Measurements from ENCODE around the gene KDM4C. TPM values are rescaled to one million over a fixed set of nuclear protein-coding genes. Genes with fewer than 3 reads are reported as not detected.

KDM4C gene
- total RNA-seq, 4 donors from 2014 or later = 32.3 to 41.4 (median 35.3) TPM

GRCh38 chr9:6897898-6898302, 140.1 kb downstream of the KDM4C start:
- intact Hi-C loops (cut with DNase I; ENCODE audit: low total_unique reads) = no loop called here
- H3K4me3 ChIP-seq (ENCODE audit: low read depth, poor library complexity, severe bottlenecking) = no peak overlapping the region
- TF ChIP-seq CTCF (IDR thresholded peaks at IDR 0.05) (no peak), POLR2A (IDR thresholded peaks at IDR 0.05) (no peak)
- 57 to 62% methylated on average over 7 of the region's 7 CpGs for WGBS, 2 donors
- DNase-seq (ENCODE audit: low spot score in 2 of 2) = no peak

- H3K4me3 ChIP-seq (ENCODE audit: low read depth, poor library complexity, severe bottlenecking) = no peak overlapping the region
- DNase-seq (ENCODE audit: low spot score in 2 of 2) = no peak
- intact Hi-C loops (cut with DNase I; ENCODE audit: low total_unique reads) = no loop called here
- WGBS, 2 donors = 26 to 49% methylated on average over 1 of the region's 1 CpG
- TF ChIP-seq CTCF (IDR thresholded peaks at IDR 0.05) (no peak), POLR2A (IDR thresholded peaks at IDR 0.05) (no peak)
Measured at GRCh38 chr9:6899274-6899673, 141.5 kb downstream of the KDM4C start.

GRCh38 chr9:6900440-6900883, 142.7 kb downstream of the KDM4C start:
- no peak overlapping the region for H3K4me3 ChIP-seq (ENCODE audit: low read depth, poor library complexity, severe bottlenecking)
- intact Hi-C loops (cut with DNase I; ENCODE audit: low total_unique reads) = no loop called here
- TF ChIP-seq POLR2A (IDR thresholded peaks at IDR 0.05) (no peak), CTCF (IDR thresholded peaks at IDR 0.05) (no peak)
- 96 to 98% methylated on average over 7 of the region's 7 CpGs for WGBS, 2 donors
- no peak for DNase-seq (ENCODE audit: low spot score in 2 of 2)

GRCh38 chr9:6901180-6901579, 143.4 kb downstream of the KDM4C start:
- H3K4me3 ChIP-seq (ENCODE audit: low read depth, poor library complexity, severe bottlenecking) = no peak overlapping the region
- WGBS, 2 donors = 96 to 100% methylated on average over 2 of the region's 2 CpGs
- DNase-seq (ENCODE audit: low spot score in 2 of 2) = no peak
- intact Hi-C loops (cut with DNase I; ENCODE audit: low total_unique reads) = no loop called here
- TF ChIP-seq CTCF (IDR thresholded peaks at IDR 0.05) (no peak), POLR2A (IDR thresholded peaks at IDR 0.05) (no peak)

GRCh38 chr9:6902423-6902822, 144.7 kb downstream of the KDM4C start:
- TF ChIP-seq CTCF (IDR thresholded peaks at IDR 0.05) (no peak), POLR2A (IDR thresholded peaks at IDR 0.05) (no peak)
- WGBS, 2 donors = 54 to 75% methylated on average over 5 of the region's 5 CpGs
- H3K4me3 ChIP-seq (ENCODE audit: low read depth, poor library complexity, severe bottlenecking) = no peak overlapping the region
- no peak for DNase-seq (ENCODE audit: low spot score in 2 of 2)
- intact Hi-C loops (cut with DNase I; ENCODE audit: low total_unique reads) = no loop called here

- DNase-seq (ENCODE audit: low spot score in 2 of 2) = no peak
- no peak for TF ChIP-seq CTCF (IDR thresholded peaks at IDR 0.05)
- TF ChIP-seq POLR2A (IDR thresholded peaks at IDR 0.05) = no peak
- no peak overlapping the region for H3K4me3 ChIP-seq (ENCODE audit: low read depth, poor library complexity, severe bottlenecking)
- intact Hi-C loops (cut with DNase I; ENCODE audit: low total_unique reads) = no loop called here
- WGBS, 2 donors = 86 to 90% methylated on average over 2 of the region's 2 CpGs
Measured at GRCh38 chr9:6904371-6904770, 146.6 kb downstream of the KDM4C start.
